Measurements from ENCODE around the gene LAYN. TPM values are rescaled to one million over a fixed set of nuclear protein-coding genes. Genes with fewer than 3 reads are reported as not detected.

Gene LAYN
- total RNA-seq, 2 experiments from 2014 or later, result 1.3 to 1.4 TPM

DNA sequence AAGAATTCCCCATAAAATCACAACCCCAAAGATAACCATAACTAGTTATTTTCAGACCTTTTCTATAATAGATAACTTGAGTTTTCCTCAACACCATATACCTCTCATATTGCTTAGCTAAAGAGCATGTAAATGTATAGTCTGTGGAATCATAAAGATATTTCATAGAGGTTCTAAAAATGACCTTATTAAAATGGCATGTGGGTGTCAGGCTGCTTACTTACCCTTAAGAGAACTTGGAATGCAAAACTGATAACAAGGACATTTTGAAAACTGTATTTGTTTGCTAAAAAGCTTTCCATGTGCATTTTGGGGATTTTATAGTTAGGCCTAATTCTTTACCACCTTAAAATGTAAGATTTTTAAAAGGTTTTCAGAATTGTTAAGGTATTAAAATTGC lies 66.5 kb downstream of the LAYN start:
- H3K4me1 Mint-ChIP-seq (ENCODE audit: low read depth), result peaks cover 23% of the 10 kb centered on the region
- CTCF ChIA-PET, result no interaction called here
- TF ChIP-seq, protein P1, sequence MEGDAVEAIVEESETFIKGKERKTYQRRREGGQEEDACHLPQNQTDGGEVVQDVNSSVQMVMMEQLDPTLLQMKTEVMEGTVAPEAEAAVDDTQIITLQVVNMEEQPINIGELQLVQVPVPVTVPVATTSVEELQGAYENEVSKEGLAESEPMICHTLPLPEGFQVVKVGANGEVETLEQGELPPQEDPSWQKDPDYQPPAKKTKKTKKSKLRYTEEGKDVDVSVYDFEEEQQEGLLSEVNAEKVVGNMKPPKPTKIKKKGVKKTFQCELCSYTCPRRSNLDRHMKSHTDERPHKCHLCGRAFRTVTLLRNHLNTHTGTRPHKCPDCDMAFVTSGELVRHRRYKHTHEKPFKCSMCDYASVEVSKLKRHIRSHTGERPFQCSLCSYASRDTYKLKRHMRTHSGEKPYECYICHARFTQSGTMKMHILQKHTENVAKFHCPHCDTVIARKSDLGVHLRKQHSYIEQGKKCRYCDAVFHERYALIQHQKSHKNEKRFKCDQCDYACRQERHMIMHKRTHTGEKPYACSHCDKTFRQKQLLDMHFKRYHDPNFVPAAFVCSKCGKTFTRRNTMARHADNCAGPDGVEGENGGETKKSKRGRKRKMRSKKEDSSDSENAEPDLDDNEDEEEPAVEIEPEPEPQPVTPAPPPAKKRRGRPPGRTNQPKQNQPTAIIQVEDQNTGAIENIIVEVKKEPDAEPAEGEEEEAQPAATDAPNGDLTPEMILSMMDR (IDR thresholded peaks at IDR 0.05), result no peak
- H3K9me3 Mint-ChIP-seq, result no peaks in the 10 kb centered on the region
- DNase-seq, result no peak
- H3K27me3 Mint-ChIP-seq, result no peaks in the 10 kb centered on the region
- H3K36me3 Mint-ChIP-seq (ENCODE audit: low read depth), result peaks cover 7% of the 10 kb centered on the region
- POLR2A ChIA-PET, result no interaction called here
- H3K4me3 Mint-ChIP-seq, result no peak overlapping the region
- Histone ChIP-seq H3K27ac (ENCODE audit: low read depth in 1 of 2, low read length in 2 of 2) (no peak overlapping the region), H3K4me3 (ENCODE audit: low read length) (no peak overlapping the region), H3K27me3 (ENCODE audit: control insufficient read depth in 1 of 2, insufficient read depth in 2 of 2, low read length in 2 of 2) (no peaks in the 10 kb centered on the region), H3K4me1 (ENCODE audit: insufficient read depth, low read length) (peaks cover 11% of the 10 kb centered on the region), H3K36me3 (ENCODE audit: insufficient read depth, low read length) (no peaks in the 10 kb centered on the region), H3K9me3 (ENCODE audit: control insufficient read depth in 1 of 2, insufficient read depth in 1 of 2, low read length in 2 of 2) (no peaks in the 10 kb centered on the region)
- ATAC-seq (ENCODE audit: poor library complexity), result no peak
- intact Hi-C loops (cut with DNase I, micrococcal nuclease), result loop anchor here in 1 of 2 experiments (10.0 kb wide), 2 partner anchors 1182 to 1708 kb away; partner anchors contain the start of genes FDX1 and TTC12
- H3K27ac Mint-ChIP-seq, result no peak overlapping the region

GRCh38 chr11:111607751-111608150 lies 67.2 kb downstream of the LAYN start:
- no peak overlapping the region for H3K4me3 ChIP-seq (ENCODE audit: low read length)
- no peak overlapping the region for H3K27ac ChIP-seq (ENCODE audit: low read depth in 1 of 2, low read length in 2 of 2)
- peaks cover 23% of the 10 kb centered on the region for H3K4me1 Mint-ChIP-seq (ENCODE audit: low read depth)
- peaks cover 7% of the 10 kb centered on the region for H3K36me3 Mint-ChIP-seq (ENCODE audit: low read depth)
- no peaks in the 10 kb centered on the region for H3K9me3 ChIP-seq (ENCODE audit: control insufficient read depth in 1 of 2, insufficient read depth in 1 of 2, low read length in 2 of 2)
- H3K27me3 Mint-ChIP-seq, result no peaks in the 10 kb centered on the region
- TF ChIP-seq, protein P1 (IDR thresholded peaks at IDR 0.05), result no peak
- H3K4me3 Mint-ChIP-seq, result no peak overlapping the region
- H3K9me3 Mint-ChIP-seq, result no peaks in the 10 kb centered on the region
- ChIA-PET POLR2A (no interaction called here), CTCF (no interaction called here)
- H3K36me3 ChIP-seq (ENCODE audit: insufficient read depth, low read length), result no peaks in the 10 kb centered on the region
- ATAC-seq (ENCODE audit: poor library complexity), result no peak
- no peak for DNase-seq
- intact Hi-C loops (cut with DNase I, micrococcal nuclease), result loop anchor here in 1 of 2 experiments (10.0 kb wide), 2 partner anchors 1183 to 1707 kb away; partner anchors contain the start of genes FDX1 and TTC12
- H3K27me3 ChIP-seq (ENCODE audit: control insufficient read depth in 1 of 2, insufficient read depth in 2 of 2, low read length in 2 of 2), result no peaks in the 10 kb centered on the region
- H3K4me1 ChIP-seq (ENCODE audit: insufficient read depth, low read length), result peaks cover 11% of the 10 kb centered on the region
- H3K27ac Mint-ChIP-seq, result no peak overlapping the region

Small RNA genes within 50 kb of the gene (microRNA-seq; reads per million reads assigned to microRNA genes)
- gene MIR34B (ENCODE audit: borderline microRNAs expressed, borderline replicate concordance) (not detected), gene MIR34C (ENCODE audit: borderline microRNAs expressed, borderline replicate concordance) (1.6 reads per million)

Other genes with a start within 250 kb of the LAYN start
- not detected for gene POU2AF3, start 242.2 kb upstream of the LAYN start, total RNA-seq
- under 1 TPM; 0.52 to 0.78 TPM for gene POU2AF1, start 161.4 kb upstream of the LAYN start, total RNA-seq
- not detected for gene BTG4, start 28.3 kb upstream of the LAYN start, total RNA-seq
- gene HOATZ, start 25.9 kb upstream of the LAYN start, total RNA-seq, result not detected
- 1 to 10 TPM; 3.6 to 5.8 TPM for gene SIK2, start 61.7 kb downstream of the LAYN start, total RNA-seq
- 10 to 100 TPM; 34.5 to 39.2 TPM for gene PPP2R1B, start 225.7 kb downstream of the LAYN start, total RNA-seq